K562 (cell line): ENCODE results near the gene MYOZ1. TPM values are rescaled to one million over a fixed set of nuclear protein-coding genes. Genes with fewer than 3 reads are reported as not detected.
A peak's percentile ranks its signal among the peaks of the same experiment; 100 is the strongest.

Experiments
- BCOR ChIP-seq: fragments of 450-650 bp; IDR thresholded peaks from 2 replicates; pipeline ENCODE4 v1.6.1; 2016
- DPF2 ChIP-seq: fragments of 450-650 bp; IDR thresholded peaks from 2 replicates; pipeline ENCODE4 v1.6.1; 2016
- ESRRA ChIP-seq: fragments of 450-650 bp; IDR thresholded peaks from 2 replicates; pipeline ENCODE4 v1.6.1; 2014; ENCODE audit warnings: low read depth, mild to moderate bottlenecking, moderate library complexity, borderline replicate concordance
- FOSL1 ChIP-seq: fragments of 200-800 bp; sonication (Bioruptor generic); conservative IDR thresholded peaks from 2 replicates; pipeline ENCODE4 v1.6.1; 2016; ENCODE audit warnings: missing genetic modification characterization, missing compliant biosample characterization
- GTF2E2 ChIP-seq: fragments of 200-800 bp; sonication (Bioruptor generic); IDR thresholded peaks from 2 replicates; pipeline ENCODE4 v1.6.1; 2016; ENCODE audit warnings: missing genetic modification characterization, missing compliant biosample characterization
- HEY1 ChIP-seq: fragments of 250-450 bp; sonication (Bioruptor Pico); IDR thresholded peaks from 2 replicates; pipeline ENCODE4 v1.5.0; 2020; ENCODE audit warnings: mild to moderate bottlenecking, moderate library complexity, borderline replicate concordance
- KDM1A ChIP-seq, 2 experiments: fragments of 450-650 bp; IDR thresholded peaks; 2 replicates each; pipeline ENCODE4 v1.6.1; 2016; ENCODE audit warnings: mild to moderate bottlenecking in 2 of 2
- KLF6 ChIP-seq: fragments of 250-450 bp; sonication (Bioruptor Pico); IDR thresholded peaks from 2 replicates; pipeline ENCODE4 v1.4.0; 2020; ENCODE audit warnings: mild to moderate bottlenecking, moderate library complexity, borderline replicate concordance
- MEF2D ChIP-seq: conservative IDR thresholded peaks from 2 replicates; pipeline ENCODE4 v1.6.1; 2016; ENCODE audit warnings: low read depth, missing genetic modification characterization, missing compliant biosample characterization
- NFE2 ChIP-seq: IDR thresholded peaks from 2 replicates; pipeline ENCODE4 v1.6.1; 2014; ENCODE audit warnings: antibody characterized with exemption, low read depth
- PYGO2 ChIP-seq: fragments of 450-650 bp; IDR thresholded peaks from 2 replicates; pipeline ENCODE4 v1.6.1; 2016; ENCODE audit warnings: mild to moderate bottlenecking, missing genetic modification characterization, moderate library complexity, missing compliant biosample characterization
- RFX1 ChIP-seq: fragments of 450-650 bp; IDR thresholded peaks from 2 replicates; pipeline ENCODE4 v1.6.1; 2016; ENCODE audit warnings: mild to moderate bottlenecking, moderate library complexity
- RNF2 ChIP-seq: sonication (generic); IDR thresholded peaks from 2 replicates; pipeline ENCODE4 v1.6.1; 2016
- TAF9B ChIP-seq: fragments of 450-650 bp; IDR thresholded peaks from 2 replicates; pipeline ENCODE4 v1.6.1; 2018; ENCODE audit warnings: mild to moderate bottlenecking; ENCODE audit not compliant: partially characterized antibody
- TEAD4 ChIP-seq, 2 experiments: sonication (generic) in 1 of 2; formaldehyde crosslinking in 1 of 2; IDR thresholded peaks; 2 replicates each; pipeline versions ENCODE4 v1.6.1 to v1.8.0; 2012 to 2022; ENCODE audit warnings: borderline replicate concordance in 1 of 2, inconsistent platforms in 1 of 2, low read length in 1 of 2, mild to moderate bottlenecking in 1 of 2, missing genetic modification reagents in 1 of 2
- ZKSCAN1 ChIP-seq: fragments of 150-350 bp; IDR thresholded peaks from 2 replicates; pipeline ENCODE4 v1.6.1; 2016; ENCODE audit warnings: low read depth, low read length
- ZNF253 ChIP-seq: fragments of 250-450 bp; sonication (Bioruptor Pico); conservative IDR thresholded peaks from 2 replicates; pipeline ENCODE4 v1.6.1; 2021; ENCODE audit warnings: mild to moderate bottlenecking
- ZNF449 ChIP-seq: fragments of 250-450 bp; sonication (Bioruptor Pico); IDR thresholded peaks from 2 replicates; pipeline ENCODE4 v1.8.0; 2022; ENCODE audit warnings: moderate library complexity, mild to moderate bottlenecking, inconsistent platforms
- ZNF717 ChIP-seq: fragments of 250-450 bp; sonication (Bioruptor Pico); IDR thresholded peaks from 2 replicates; pipeline ENCODE4 v1.5.0; 2021
- polyA plus RNA-seq, 8 experiments: library from polyadenylated mRNA; depleted of rRNA in 4 of 8; stranded (reverse) in 5 of 8; unstranded in 3 of 8; fragments of >200 nt; fragmentation: Nextera tagmentation in 2 of 8; fragmentation: Illumina TruSeq in 1 of 8; extraction: Ambion mirVana in 2 of 8; extraction: Trizol in 1 of 8; gene quantifications; 2 replicates each; pipeline versions ENCODE4 v1.2.1 to v1.2.3, GENCODE V29; 2011 to 2014; ENCODE audit warnings: inconsistent platforms in 1 of 8, missing spikeins in 1 of 8
- total RNA-seq, 7 experiments: library from RNA; depleted of rRNA in 6 of 7; stranded (reverse); fragments of >200 nt in 6 of 7; fragmentation: Illumina TruSeq in 2 of 7; extraction: Trizol in 2 of 7; gene quantifications; 2 replicates each; pipeline versions ENCODE4 v1.2.1 to v1.2.3, GENCODE V29; 2011 to 2021; ENCODE audit warnings: low replicate concordance in 1 of 7
- TF ChIP-seq, protein P1 (sequence below): fragments of 450-650 bp; IDR thresholded peaks from one replicate; pipeline ENCODE4 v1.6.1; 2018; ENCODE audit warnings: mild to moderate bottlenecking, moderate library complexity; ENCODE audit not compliant: partially characterized antibody
- TF ChIP-seq, protein P2 (sequence below): sonication (generic); formaldehyde crosslinking; IDR thresholded peaks from 2 replicates; pipeline ENCODE4 v1.8.0; 2022; ENCODE audit warnings: mild to moderate bottlenecking, missing genetic modification reagents

MYOZ1 gene
- total and polyA plus RNA-seq, 9 of the 15 experiments (the other 6 are each of a cell fraction or from before 2014, with no cell fraction given): 0.03 to 0.18 (median 0.07) TPM; not detected in 5

GRCh38 chr10:73625884-73626752 lies 15.2 kb downstream of the MYOZ1 start (continued):
- TF ChIP-seq PYGO2: 0 out of 2 replicates have a peak, but pooled peaks have one; percentile 12
- 0 out of 2 replicates have a peak, but pooled peaks have one; percentile 17 for TF ChIP-seq ZKSCAN1
- peak; percentile 88 for TF ChIP-seq FOSL1
- no peak for TF ChIP-seq BCOR
- peak; percentile 88 for TF ChIP-seq GTF2E2 (tag)
- no peak for TF ChIP-seq KDM1A (IDR thresholded peaks at IDR 0.05)
- peak; percentile 94 for TF ChIP-seq TAF9B
- TF ChIP-seq ESRRA: peak; percentile 73
- peak; percentile 59; the same call in 1 of the 2 replicates for TF ChIP-seq RNF2
- peak; percentile 37; the same call in 1 of the 2 replicates for TF ChIP-seq NFE2
- no peak; the same call in 1 of the 2 replicates for TF ChIP-seq HEY1 (CRISPR knock-in tag)
- TF ChIP-seq ZNF253 (CRISPR knock-in tag): no peak
- no peak for TF ChIP-seq ZNF717
- peak; percentile 65 for TF ChIP-seq TEAD4 (IDR thresholded peaks at IDR 0.05; ENCODE audit: low read length)
- TF ChIP-seq TEAD4 (CRISPR knock-in tag; IDR thresholded peaks at IDR 0.05; ENCODE audit: borderline replicate concordance): no peak
- no peak for TF ChIP-seq ZNF449 (CRISPR knock-in tag)
- TF ChIP-seq MEF2D (tag): no peak
- TF ChIP-seq DPF2: peak; percentile 13
- TF ChIP-seq, protein P1, sequence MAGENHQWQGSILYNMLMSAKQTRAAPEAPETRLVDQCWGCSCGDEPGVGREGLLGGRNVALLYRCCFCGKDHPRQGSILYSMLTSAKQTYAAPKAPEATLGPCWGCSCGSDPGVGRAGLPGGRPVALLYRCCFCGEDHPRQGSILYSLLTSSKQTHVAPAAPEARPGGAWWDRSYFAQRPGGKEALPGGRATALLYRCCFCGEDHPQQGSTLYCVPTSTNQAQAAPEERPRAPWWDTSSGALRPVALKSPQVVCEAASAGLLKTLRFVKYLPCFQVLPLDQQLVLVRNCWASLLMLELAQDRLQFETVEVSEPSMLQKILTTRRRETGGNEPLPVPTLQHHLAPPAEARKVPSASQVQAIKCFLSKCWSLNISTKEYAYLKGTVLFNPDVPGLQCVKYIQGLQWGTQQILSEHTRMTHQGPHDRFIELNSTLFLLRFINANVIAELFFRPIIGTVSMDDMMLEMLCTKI: no peak
- TF ChIP-seq, protein P2, sequence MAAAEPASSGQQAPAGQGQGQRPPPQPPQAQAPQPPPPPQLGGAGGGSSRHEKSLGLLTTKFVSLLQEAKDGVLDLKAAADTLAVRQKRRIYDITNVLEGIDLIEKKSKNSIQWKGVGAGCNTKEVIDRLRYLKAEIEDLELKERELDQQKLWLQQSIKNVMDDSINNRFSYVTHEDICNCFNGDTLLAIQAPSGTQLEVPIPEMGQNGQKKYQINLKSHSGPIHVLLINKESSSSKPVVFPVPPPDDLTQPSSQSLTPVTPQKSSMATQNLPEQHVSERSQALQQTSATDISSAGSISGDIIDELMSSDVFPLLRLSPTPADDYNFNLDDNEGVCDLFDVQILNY: 0 out of 2 replicates have a peak, but pooled peaks have one; percentile 52
- TF ChIP-seq RFX1: peak; percentile 99
- TF ChIP-seq KLF6 (CRISPR knock-in tag): no peak
